ENCODE results near the gene GLS2.
"Not testable (repeated sequence)": the region's sequence is repeated elsewhere in the genome, so short reads cannot be mapped to it uniquely, and the experiment has no call there.

Gene GLS2

GRCh38 chr12:56493409-56494105, 5.6 kb upstream of the GLS2 start:
- DNase-seq (ENCODE audit: low spot score): not testable (repeated sequence)

GRCh38 chr12:56490360-56490759, 2.4 kb upstream of the GLS2 start:
- no peak for DNase-seq (ENCODE audit: low spot score)

GRCh38 chr12:56487448-56488040, 417 bp downstream of the GLS2 start:
- peak; percentile 73 for DNase-seq (ENCODE audit: low spot score)

- DNase-seq (ENCODE audit: low spot score): no peak
Observed at GRCh38 chr12:56486694-56487093, 1.3 kb downstream of the GLS2 start.

GRCh38 chr12:56484566-56484965, 3.4 kb downstream of the GLS2 start:
- no peak for DNase-seq (ENCODE audit: low spot score)

GRCh38 chr12:56479625-56480024, 8.3 kb downstream of the GLS2 start:
- DNase-seq (ENCODE audit: low spot score): no peak

- no peak for DNase-seq (ENCODE audit: low spot score)
Observed at GRCh38 chr12:56477521-56478225, 10.3 kb downstream of the GLS2 start.

GRCh38 chr12:56476972-56477432, 11.0 kb downstream of the GLS2 start:
- no peak for DNase-seq (ENCODE audit: low spot score)

- DNase-seq (ENCODE audit: low spot score): no peak
Observed at GRCh38 chr12:56476143-56476542, 11.8 kb downstream of the GLS2 start.

GRCh38 chr12:56474389-56474788, 13.6 kb downstream of the GLS2 start:
- no peak for DNase-seq (ENCODE audit: low spot score)

GRCh38 chr12:56469007-56469930, 18.7 kb downstream of the GLS2 start:
- DNase-seq (ENCODE audit: low spot score): peak; percentile 34

- DNase-seq (ENCODE audit: low spot score): peak; percentile 98
Observed at GRCh38 chr12:56468216-56469006, 19.6 kb downstream of the GLS2 start, which contains the start of gene SPRYD4. TSS of gene SPRYD4 (plus strand) at chr12:56468578. CDS start at chr12:56468592, 14 bp downstream.

GRCh38 chr12:56462565-56462964, 25.4 kb downstream of the GLS2 start:
- DNase-seq (ENCODE audit: low spot score): no peak

- no peak for DNase-seq (ENCODE audit: low spot score)
Observed at GRCh38 chr12:56461235-56462159, 26.5 kb downstream of the GLS2 start.

- no peak for DNase-seq (ENCODE audit: low spot score)
Observed at GRCh38 chr12:56457817-56458216, 30.1 kb downstream of the GLS2 start.

GRCh38 chr12:56454557-56454956, 33.4 kb downstream of the GLS2 start, which contains the start of gene MIP:
TSS of gene MIP (minus strand) at chr12:56454657. CDS start at chr12:56454613, 44 bp downstream.
- DNase-seq (ENCODE audit: low spot score): no peak

GRCh38 chr12:56451147-56451546, 36.8 kb downstream of the GLS2 start:
- DNase-seq (ENCODE audit: low spot score): no peak

GRCh38 chr12:56450241-56450640, 37.7 kb downstream of the GLS2 start:
- DNase-seq (ENCODE audit: low spot score): no peak

GRCh38 chr12:56449622-56449984, 38.4 kb downstream of the GLS2 start:
- no peak for DNase-seq (ENCODE audit: low spot score)
